Activated T-cell treated with anti-CD3 and anti-CD28 coated beads, Interleukin-2, amount 50 U/mL, for 24 hours (primary cell): ENCODE measurements around the gene FBXO2.
"Not testable (repeated sequence)": the region's sequence is repeated elsewhere in the genome, so short reads cannot be mapped to it uniquely, and the experiment has no call there.

Source experiments
- DNase-seq: peaks from one replicate; pipeline ENCODE4 v3.0.0-alpha.2; 2020
- H3K27ac Mint-ChIP-seq: 2 replicates; pipeline ENCODE4 v1.8.0; 2020; ENCODE audit warnings: mild to moderate bottlenecking, mixed read lengths
- H3K27me3 Mint-ChIP-seq: 2 replicates; pipeline ENCODE4 v1.8.0; 2020; ENCODE audit warnings: mixed read lengths
- H3K36me3 Mint-ChIP-seq: 2 replicates; pipeline ENCODE4 v1.8.0; 2020; ENCODE audit warnings: low read depth, mixed read lengths
- H3K4me1 Mint-ChIP-seq: 2 replicates; pipeline ENCODE4 v1.8.0; 2020; ENCODE audit warnings: low read depth, mixed read lengths
- H3K4me3 Mint-ChIP-seq: 2 replicates; pipeline ENCODE4 v1.8.0; 2020; ENCODE audit warnings: mild to moderate bottlenecking, moderate library complexity, mixed read lengths
- H3K9me3 Mint-ChIP-seq: 2 replicates; pipeline ENCODE4 v1.8.0; 2020; ENCODE audit warnings: mixed read lengths

The FBXO2 gene

DNA sequence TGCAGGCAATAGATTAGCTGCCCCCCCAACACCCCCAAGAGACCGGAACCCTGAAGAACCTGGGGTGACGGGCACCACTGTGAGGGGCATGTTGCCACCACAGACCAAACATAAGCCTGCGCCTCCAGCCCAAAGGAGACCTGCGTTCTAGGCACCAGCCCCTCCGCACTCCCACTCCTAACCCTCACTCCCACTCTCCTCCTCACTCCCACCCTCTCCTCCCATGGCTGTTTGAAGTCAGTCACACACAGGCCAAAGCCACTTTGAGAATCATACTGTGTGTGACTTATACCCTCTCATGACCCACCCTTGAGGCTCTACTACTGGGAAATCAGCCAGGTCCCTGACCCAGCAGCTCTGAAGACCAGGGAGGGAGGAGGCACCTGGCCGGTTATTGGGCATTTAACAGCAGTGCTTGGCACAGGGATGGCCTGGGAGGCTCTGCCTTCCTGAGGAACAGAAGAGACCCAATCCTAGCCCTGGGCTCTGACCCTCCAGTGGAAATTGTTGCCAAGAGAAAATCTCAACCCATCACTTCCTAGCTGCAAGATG is 43.5 kb downstream of the FBXO2 start:
- Mint-ChIP-seq H3K9me3 (no peaks in the 10 kb centered on the region), H3K4me1 (no peaks in the 10 kb centered on the region), H3K4me3 (no peak overlapping the region), H3K36me3 (no peaks in the 10 kb centered on the region), H3K27me3 (no peaks in the 10 kb centered on the region), H3K27ac (no peak overlapping the region)
- DNase-seq: no peak

DNA sequence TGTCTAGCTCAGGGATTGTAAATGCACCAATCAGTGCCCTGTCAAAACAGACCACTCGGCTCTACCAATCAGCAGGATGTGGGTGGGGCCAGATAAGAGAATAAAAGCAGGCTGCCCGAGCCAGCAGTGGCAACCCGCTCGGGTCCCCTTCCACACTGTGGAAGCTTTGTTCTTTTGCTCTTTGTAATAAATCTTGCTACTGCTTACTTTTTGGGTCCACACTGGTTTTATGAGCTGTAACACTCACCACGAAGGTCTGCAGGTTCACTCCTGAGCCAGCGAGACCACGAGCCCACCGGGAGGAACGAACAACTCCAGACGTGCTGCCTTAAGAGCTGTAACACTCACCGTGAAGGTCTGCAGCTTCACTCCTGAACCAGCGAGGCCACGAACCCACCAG is 44.9 kb downstream of the FBXO2 start:
- not testable (repeated sequence) for H3K36me3 Mint-ChIP-seq, H3K27me3 Mint-ChIP-seq

GRCh38 chr1:11608596-11609130 is 45.6 kb downstream of the FBXO2 start:
- not testable (repeated sequence) for H3K36me3 Mint-ChIP-seq, H3K27me3 Mint-ChIP-seq

More for the DNA sequence above, 44.9 kb downstream of the FBXO2 start:
- not testable (repeated sequence) for H3K4me3 Mint-ChIP-seq, H3K27ac Mint-ChIP-seq, H3K9me3 Mint-ChIP-seq, H3K4me1 Mint-ChIP-seq, DNase-seq

GRCh38 chr1:11606775-11607174 is 47.5 kb downstream of the FBXO2 start:
- no peak for DNase-seq
- Mint-ChIP-seq H3K27ac (no peak overlapping the region), H3K4me3 (no peak overlapping the region), H3K4me1 (no peaks in the 10 kb centered on the region), H3K27me3 (no peaks in the 10 kb centered on the region), H3K9me3 (no peaks in the 10 kb centered on the region), H3K36me3 (no peaks in the 10 kb centered on the region)

More at GRCh38 chr1:11608596-11609130, 45.6 kb downstream of the FBXO2 start:
- not testable (repeated sequence) for H3K9me3 Mint-ChIP-seq, H3K27ac Mint-ChIP-seq, H3K4me1 Mint-ChIP-seq, DNase-seq, H3K4me3 Mint-ChIP-seq

- no peak overlapping the region for H3K27ac Mint-ChIP-seq
- H3K4me3 Mint-ChIP-seq: no peak overlapping the region
- no peaks in the 10 kb centered on the region for H3K27me3 Mint-ChIP-seq
- H3K9me3 Mint-ChIP-seq: no peaks in the 10 kb centered on the region
- H3K36me3 Mint-ChIP-seq: no peaks in the 10 kb centered on the region
- DNase-seq: no peak
- H3K4me1 Mint-ChIP-seq: no peaks in the 10 kb centered on the region
Measured at GRCh38 chr1:11602981-11603380, 51.2 kb downstream of the FBXO2 start.

DNA sequence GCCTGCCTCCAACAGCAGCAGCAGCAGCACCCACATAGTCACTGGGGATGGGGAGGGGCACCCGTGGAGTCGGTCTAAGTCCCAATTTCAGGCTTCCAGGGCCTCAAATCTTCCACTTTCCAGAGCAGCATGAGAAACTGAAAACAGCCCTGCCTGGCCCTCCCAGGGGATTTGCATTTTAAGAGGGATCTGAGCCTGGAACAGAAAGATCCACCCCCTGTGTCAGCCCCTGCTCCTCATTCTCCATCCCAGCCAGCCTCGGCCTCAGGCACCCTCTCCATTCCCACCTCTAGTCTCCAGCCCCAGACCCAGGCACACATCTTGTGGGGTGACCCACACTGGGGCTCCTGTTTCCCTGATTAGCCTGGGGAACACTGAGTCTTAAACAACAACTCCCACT is 51.8 kb downstream of the FBXO2 start:
- Mint-ChIP-seq H3K27me3 (no peaks in the 10 kb centered on the region), H3K4me1 (no peaks in the 10 kb centered on the region), H3K9me3 (no peaks in the 10 kb centered on the region), H3K27ac (no peak overlapping the region), H3K36me3 (no peaks in the 10 kb centered on the region), H3K4me3 (no peak overlapping the region)
- DNase-seq: no peak

GRCh38 chr1:11600836-11601235 is 53.4 kb downstream of the FBXO2 start:
- DNase-seq: no peak
- no peaks in the 10 kb centered on the region for H3K36me3 Mint-ChIP-seq
- no peaks in the 10 kb centered on the region for H3K9me3 Mint-ChIP-seq
- H3K27me3 Mint-ChIP-seq: peaks cover 9% of the 10 kb centered on the region
- H3K27ac Mint-ChIP-seq: no peak overlapping the region
- H3K4me3 Mint-ChIP-seq: no peak overlapping the region
- no peaks in the 10 kb centered on the region for H3K4me1 Mint-ChIP-seq

DNA sequence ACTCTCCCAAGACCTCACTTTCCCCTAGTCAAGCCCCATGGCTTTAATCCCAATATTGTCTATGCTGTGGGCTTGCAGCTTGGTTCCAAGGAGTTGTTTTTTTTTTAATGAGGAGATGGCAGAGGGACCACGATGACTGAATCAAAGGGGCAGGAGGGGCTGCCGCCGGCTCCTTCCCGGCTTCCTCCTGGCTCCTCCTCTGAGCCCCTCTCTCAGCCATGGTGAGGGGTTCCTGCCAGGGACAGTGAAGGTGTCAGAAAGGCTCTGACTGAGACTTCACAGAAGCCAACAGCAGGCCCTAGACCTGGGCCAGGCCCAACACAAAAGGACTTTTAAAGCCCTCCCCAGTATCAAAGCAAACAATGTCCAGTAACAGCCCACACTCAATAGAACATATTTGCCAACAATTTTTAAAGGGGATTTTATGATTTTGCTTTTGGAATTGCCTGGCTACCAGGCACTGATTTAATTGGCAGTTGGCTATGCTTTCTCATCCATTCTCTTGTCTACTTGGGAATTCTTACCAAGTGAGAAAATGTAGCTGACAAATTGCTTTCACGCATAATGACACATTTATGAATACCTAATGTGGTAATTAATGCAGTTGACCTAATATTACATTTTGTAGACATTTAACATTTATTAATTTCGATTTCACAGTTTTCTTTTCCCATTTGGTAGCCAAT is 54.2 kb downstream of the FBXO2 start:
- no peaks in the 10 kb centered on the region for H3K9me3 Mint-ChIP-seq
- H3K27me3 Mint-ChIP-seq: peaks cover 13% of the 10 kb centered on the region
- H3K36me3 Mint-ChIP-seq: no peaks in the 10 kb centered on the region
- DNase-seq: no peak
- H3K27ac Mint-ChIP-seq: no peak overlapping the region
- H3K4me1 Mint-ChIP-seq: no peaks in the 10 kb centered on the region
- H3K4me3 Mint-ChIP-seq: no peak overlapping the region

DNA sequence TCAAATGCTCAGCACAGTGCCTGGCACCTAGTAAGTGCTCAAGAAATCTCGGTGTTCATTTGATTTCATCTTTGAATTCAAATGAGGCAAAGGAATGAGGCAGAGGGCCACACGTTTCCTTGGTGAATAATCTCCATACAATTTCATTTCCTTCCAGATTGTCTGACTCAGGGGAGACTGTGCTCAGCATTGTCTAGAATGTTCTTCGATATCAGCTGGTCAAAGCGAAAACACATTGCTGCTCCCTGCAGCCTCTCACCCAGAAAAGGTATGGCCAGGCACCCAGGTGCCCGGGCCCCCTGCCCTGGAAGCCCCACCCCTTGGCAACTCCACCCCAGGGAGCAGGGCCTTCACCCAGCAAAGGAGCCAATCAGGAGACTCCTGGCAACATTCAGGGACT is 55.8 kb downstream of the FBXO2 start:
- H3K27ac Mint-ChIP-seq: no peak overlapping the region
- peaks cover 18% of the 10 kb centered on the region for H3K27me3 Mint-ChIP-seq
- DNase-seq: no peak
- no peak overlapping the region for H3K4me3 Mint-ChIP-seq
- no peaks in the 10 kb centered on the region for H3K4me1 Mint-ChIP-seq
- H3K9me3 Mint-ChIP-seq: no peaks in the 10 kb centered on the region
- no peaks in the 10 kb centered on the region for H3K36me3 Mint-ChIP-seq
